GM23338 (cell line): Measurements from ENCODE around the gene TSPAN10. TPM values are rescaled to one million over a fixed set of nuclear protein-coding genes. Genes with fewer than 3 reads are reported as not detected.

Experiments
- ATAC-seq: fragments of 200-7000 bp; cut with Tn5 transposase; 3 replicates; pipeline ENCODE4 v1.9.1; 2020
- DNase-seq: peaks from one replicate; pipeline ENCODE4 v3.0.0-alpha.2; 2015; ENCODE audit warnings: low spot score
- H2AFZ ChIP-seq: fragments of 200-600 bp; sonication (generic); 2 replicates; pipeline ENCODE4 v1.8.0; 2016; ENCODE audit warnings: antibody characterized with exemption, mild to moderate bottlenecking, moderate library complexity
- H3F3A ChIP-seq: fragments of 200-600 bp; sonication (generic); replicated peaks from 2 replicates; pipeline ENCODE4 v1.8.0; 2017; ENCODE audit warnings: antibody characterized with exemption, mixed run types, low read depth
- H3K27ac ChIP-seq: fragments of 200-600 bp; sonication (generic); 2 replicates; pipeline ENCODE4 v1.6.1; 2016; ENCODE audit warnings: low read depth
- H3K27me3 ChIP-seq: fragments of 200-600 bp; sonication (generic); 2 replicates; pipeline ENCODE4 v1.8.0; 2016; ENCODE audit warnings: mild to moderate bottlenecking, mixed run types, moderate library complexity; ENCODE audit not compliant: insufficient read depth
- H3K36me3 ChIP-seq: fragments of 200-600 bp; sonication (generic); 2 replicates; pipeline ENCODE4 v1.8.0; 2016; ENCODE audit warnings: mild to moderate bottlenecking; ENCODE audit not compliant: insufficient read depth
- H3K4me1 ChIP-seq: fragments of 200-600 bp; sonication (generic); 2 replicates; pipeline ENCODE4 v1.8.0; 2016; ENCODE audit warnings: mild to moderate bottlenecking, moderate library complexity; ENCODE audit not compliant: insufficient read depth
- H3K4me2 ChIP-seq: fragments of 200-600 bp; sonication (generic); 2 replicates; pipeline ENCODE4 v1.7.1; 2017; ENCODE audit warnings: mixed run types
- H3K4me3 ChIP-seq: fragments of 200-600 bp; sonication (generic); 2 replicates; pipeline ENCODE4 v1.6.1; 2016; ENCODE audit warnings: mixed run types
- H3K79me2 ChIP-seq: fragments of 200-600 bp; sonication (generic); replicated peaks from 2 replicates; pipeline ENCODE4 v1.8.0; 2017; ENCODE audit warnings: mild to moderate bottlenecking; ENCODE audit not compliant: insufficient read depth
- H3K9me2 ChIP-seq: fragments of 200-600 bp; sonication (generic); 2 replicates; pipeline ENCODE4 v1.8.0; 2017; ENCODE audit not compliant: insufficient read depth
- H4K20me1 ChIP-seq: fragments of 200-600 bp; sonication (generic); replicated peaks from 2 replicates; pipeline ENCODE4 v1.8.0; 2017; ENCODE audit warnings: mild to moderate bottlenecking; ENCODE audit not compliant: insufficient read depth
- H3K27ac Mint-ChIP-seq: 2 replicates; pipeline ENCODE4 v1.8.0; 2020; ENCODE audit warnings: inconsistent platforms, mild to moderate bottlenecking, moderate library complexity, mixed read lengths
- H3K27me3 Mint-ChIP-seq: 3 replicates; pipeline ENCODE4 v1.8.0; 2022; ENCODE audit warnings: low read depth, mild to moderate bottlenecking, moderate library complexity, mixed read lengths, inconsistent platforms; ENCODE audit not compliant: insufficient read depth, poor library complexity
- H3K36me3 Mint-ChIP-seq: 3 replicates; pipeline ENCODE4 v1.8.0; 2021; ENCODE audit warnings: low read depth, mild to moderate bottlenecking, inconsistent platforms, moderate library complexity, mixed read lengths
- H3K4me1 Mint-ChIP-seq: 3 replicates; pipeline ENCODE4 v1.8.0; 2020; ENCODE audit warnings: mild to moderate bottlenecking, inconsistent platforms, mixed read lengths
- H3K4me3 Mint-ChIP-seq: 3 replicates; pipeline ENCODE4 v1.8.0; 2021; ENCODE audit warnings: moderate library complexity, mild to moderate bottlenecking, inconsistent platforms, mixed read lengths
- H3K9me3 Mint-ChIP-seq: 3 replicates; pipeline ENCODE4 v1.8.0; 2020; ENCODE audit warnings: moderate library complexity, mild to moderate bottlenecking, inconsistent platforms, mixed read lengths
- CREB1 ChIP-seq: fragments of 250-450 bp; sonication (Bioruptor Pico); IDR thresholded peaks from 2 replicates; pipeline ENCODE4 v1.5.0; 2020; ENCODE audit warnings: low read depth, mild to moderate bottlenecking, moderate library complexity
- CTCF ChIP-seq, 2 experiments: fragments of 200-600 bp in 1 of 2; sonication (generic) in 1 of 2; conservative IDR thresholded peaks; 2 replicates each; pipeline versions ENCODE4 v1.5.1 to v1.6.1; 2016 to 2017; ENCODE audit warnings: antibody characterized with exemption in 2 of 2, low read depth in 2 of 2, mild to moderate bottlenecking in 2 of 2, moderate library complexity in 1 of 2
- ETS1 ChIP-seq: IDR thresholded peaks from 2 replicates; pipeline ENCODE4 v1.6.1; 2016; ENCODE audit warnings: antibody characterized with exemption
- STAT1 ChIP-seq: IDR thresholded peaks from one replicate; pipeline ENCODE4 v1.6.1; 2016; ENCODE audit warnings: antibody characterized with exemption; ENCODE audit not compliant: unreplicated experiment
- ZNF331 ChIP-seq: fragments of 250-450 bp; sonication (Bioruptor Pico); IDR thresholded peaks from 2 replicates; pipeline ENCODE4 v1.5.0; 2020; ENCODE audit warnings: low read depth, mild to moderate bottlenecking, moderate library complexity
- ZNF462 ChIP-seq: fragments of 250-450 bp; sonication (Bioruptor Pico); IDR thresholded peaks from 2 replicates; pipeline ENCODE4 v1.5.0; 2020; ENCODE audit warnings: mild to moderate bottlenecking, moderate library complexity
- polyA plus RNA-seq: library from polyadenylated mRNA; unstranded; fragments of >200 nt; fragmentation: Nextera tagmentation; extraction: Ambion mirVana; gene quantifications from 2 replicates; pipeline ENCODE4 v1.2.1, GENCODE V29; 2016
- total RNA-seq: library from RNA; depleted of rRNA; stranded (reverse); fragments of >200 nt; shearing (Covaris generic); gene quantifications from 2 replicates; pipeline ENCODE4 v1.2.3, GENCODE V29; 2014

TSPAN10 gene
- total and polyA plus RNA-seq, 2 experiments from 2014 or later, result 0.66 to 1.2 TPM

GRCh38 chr17:81590121-81590520 is 46.9 kb upstream of the TSPAN10 start:
- peaks cover 79% of the 10 kb centered on the region for H3K36me3 Mint-ChIP-seq
- H3K27ac Mint-ChIP-seq, result no peak overlapping the region
- Histone ChIP-seq H3F3A (peaks cover 9% of the 10 kb centered on the region; the same call in 1 of the 2 replicates), H2AFZ (no peak overlapping the region), H3K4me3 (no peak overlapping the region), H3K4me2 (no peak overlapping the region), H3K36me3 (peaks cover 30% of the 10 kb centered on the region), H3K79me2 (no peaks in the 10 kb centered on the region), H3K4me1 (no peaks in the 10 kb centered on the region), H3K27me3 (no peaks in the 10 kb centered on the region), H3K27ac (no peak overlapping the region), H4K20me1 (peaks cover 4% of the 10 kb centered on the region; the same call in 1 of the 2 replicates), H3K9me2 (no peaks in the 10 kb centered on the region)
- peaks cover 9% of the 10 kb centered on the region for H3K27me3 Mint-ChIP-seq
- H3K4me1 Mint-ChIP-seq, result no peaks in the 10 kb centered on the region
- DNase-seq, result no peak
- no peaks in the 10 kb centered on the region for H3K9me3 Mint-ChIP-seq
- H3K4me3 Mint-ChIP-seq, result no peak overlapping the region
- TF ChIP-seq ZNF331 (no peak), CREB1 (CRISPR knock-in tag) (no peak)
- no peak for ATAC-seq

- H3K4me2 ChIP-seq, result no peak overlapping the region
- Mint-ChIP-seq H3K9me3 (no peaks in the 10 kb centered on the region), H3K36me3 (peaks cover 75% of the 10 kb centered on the region), H3K4me1 (no peaks in the 10 kb centered on the region), H3K27me3 (peaks cover 9% of the 10 kb centered on the region), H3K4me3 (no peak overlapping the region), H3K27ac (no peak overlapping the region)
- H3K4me1 ChIP-seq, result no peaks in the 10 kb centered on the region
- ATAC-seq (no peak), DNase-seq (no peak)
- H4K20me1 ChIP-seq, result peaks cover 14% of the 10 kb centered on the region
- TF ChIP-seq CTCF (conservative IDR thresholded peaks at IDR 0.05; ENCODE audit: low read depth in 2 of 2) (no peak), STAT1 (no peak)
- peaks cover 37% of the 10 kb centered on the region for H3K36me3 ChIP-seq
- H2AFZ ChIP-seq, result no peak overlapping the region
- H3K27ac ChIP-seq, result 0 out of 2 replicates have a peak overlapping the region, but pooled peaks have one; percentile 26
- H3K9me2 ChIP-seq, result no peaks in the 10 kb centered on the region
- H3F3A ChIP-seq, result peaks cover 13% of the 10 kb centered on the region; the same call in 1 of the 2 replicates
- no peak overlapping the region for H3K4me3 ChIP-seq
- no peaks in the 10 kb centered on the region for H3K79me2 ChIP-seq
- no peaks in the 10 kb centered on the region for H3K27me3 ChIP-seq
Measured at GRCh38 chr17:81591971-81592370, 45.0 kb upstream of the TSPAN10 start.

- H2AFZ ChIP-seq, result no peak overlapping the region
- H3K4me3 ChIP-seq, result no peak overlapping the region
- H3K9me3 Mint-ChIP-seq, result no peaks in the 10 kb centered on the region
- H3K4me1 Mint-ChIP-seq, result no peaks in the 10 kb centered on the region
- no peak overlapping the region for H3K4me2 ChIP-seq
- H4K20me1 ChIP-seq, result peaks cover 14% of the 10 kb centered on the region
- no peaks in the 10 kb centered on the region for H3K4me1 ChIP-seq
- H3K9me2 ChIP-seq, result no peaks in the 10 kb centered on the region
- H3K27ac ChIP-seq, result no peak overlapping the region
- H3K27ac Mint-ChIP-seq, result no peak overlapping the region
- peaks cover 77% of the 10 kb centered on the region for H3K36me3 Mint-ChIP-seq
- no peak overlapping the region for H3K4me3 Mint-ChIP-seq
- H3K27me3 Mint-ChIP-seq, result peaks cover 9% of the 10 kb centered on the region
- H3K27me3 ChIP-seq, result no peaks in the 10 kb centered on the region
- no peak for ATAC-seq
- DNase-seq, result no peak
- H3F3A ChIP-seq, result peaks cover 8% of the 10 kb centered on the region; the same call in 1 of the 2 replicates
- H3K36me3 ChIP-seq, result peaks cover 34% of the 10 kb centered on the region
- no peaks in the 10 kb centered on the region for H3K79me2 ChIP-seq
- TF ChIP-seq ZNF331 (no peak), ZNF462 (CRISPR knock-in tag) (no peak), ETS1 (no peak)
Measured at GRCh38 chr17:81593105-81593871, 43.7 kb upstream of the TSPAN10 start.
